AG04450 (cell line): ENCODE results near the gene R3HCC1L. TPM values are rescaled to one million over a fixed set of nuclear protein-coding genes. Genes with fewer than 3 reads are reported as not detected.

Source experiments
- CTCF ChIA-PET: fragments of 300-600, 350-600 bp; formaldehyde crosslinking; extraction: SDS; loops from one replicate; lab custom pipeline; 2022; ENCODE audit warnings: antibody characterized with exemption, inconsistent platforms; lab: Charles Lee
- POLR2A ChIA-PET: fragments of 350-600 bp; formaldehyde crosslinking; extraction: SDS; loops from one replicate; lab custom pipeline; 2021; ENCODE audit warnings: antibody characterized with exemption, inconsistent platforms; lab: Yijun Ruan, JAX
- DNase-seq: peaks from one replicate; pipeline ENCODE4 v3.0.0-alpha.2; 2011; ENCODE audit warnings: low read depth, low spot score
- H3K27ac ChIP-seq: one replicate; pipeline ENCODE4 v1.5.1; 2012; ENCODE audit warnings: low read depth, low read length, control low read depth
- H3K27me3 ChIP-seq: one replicate; pipeline ENCODE4 v1.6.0; 2012; ENCODE audit warnings: low read length; ENCODE audit not compliant: control insufficient read depth, insufficient read depth
- H3K4me3 ChIP-seq: 2 replicates; pipeline ENCODE4 v1.5.1; 2011; ENCODE audit warnings: mild to moderate bottlenecking, low read depth, low read length, control low read depth
- H3K9me3 ChIP-seq: 2 replicates; pipeline ENCODE4 v1.5.1; 2012; ENCODE audit warnings: low read length; ENCODE audit not compliant: control insufficient read depth, insufficient read depth
- polyA plus RNA-seq: library from polyadenylated mRNA; depleted of rRNA; stranded (reverse); fragments of >200 nt; gene quantifications from 2 replicates; pipeline ENCODE4 v1.2.3, GENCODE V29; 2011
- TF ChIP-seq, protein P1 (sequence below): IDR thresholded peaks from 2 replicates; pipeline ENCODE4 v1.5.1; 2011; ENCODE audit warnings: low read depth, low read length, control low read depth, inconsistent platforms

R3HCC1L gene
- polyA plus RNA-seq, 1 experiment: 14.4 TPM

DNA sequence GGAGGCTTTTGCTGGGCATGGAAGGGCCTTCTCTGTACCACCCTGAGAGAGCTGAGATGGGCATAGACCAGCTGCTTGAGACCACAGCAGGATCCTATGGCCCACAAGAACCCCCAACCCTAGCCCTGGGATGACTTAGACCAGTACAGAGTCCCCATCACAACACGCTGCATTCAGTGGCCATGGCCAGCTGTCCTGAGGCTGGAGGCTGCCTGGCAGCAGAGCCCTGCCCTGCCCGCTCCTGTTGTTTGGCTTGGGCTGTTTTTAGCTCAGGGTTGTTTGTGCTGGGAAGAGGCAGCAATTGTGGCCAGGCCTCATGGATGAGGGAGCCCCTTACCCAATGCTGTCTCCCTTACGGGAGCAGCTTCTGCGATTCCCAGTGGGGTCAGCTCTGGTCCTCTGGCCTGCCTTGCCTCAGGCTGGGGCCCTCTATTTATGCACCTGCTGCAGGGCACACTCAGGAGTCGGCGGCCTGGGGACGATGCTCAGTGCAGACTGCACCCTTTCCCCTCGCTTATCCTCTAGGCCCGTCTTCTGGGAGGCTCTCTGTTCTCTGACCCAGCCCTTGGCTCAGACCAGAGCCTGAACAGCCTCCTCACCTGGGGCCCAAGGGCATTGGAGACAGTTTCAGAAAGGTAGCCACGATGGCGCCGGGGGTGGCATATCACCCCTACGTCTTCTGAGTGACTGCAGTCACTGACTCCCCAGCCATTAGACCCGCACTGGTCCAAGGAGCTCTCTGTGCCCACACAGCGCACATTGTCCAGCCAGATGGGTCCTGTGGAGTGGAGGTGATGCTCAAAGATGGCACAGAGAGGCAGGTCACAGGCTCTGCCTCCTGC lies 127.2 kb downstream of the R3HCC1L start:
- ChIA-PET CTCF (interaction anchor here (5.2 kb wide), 1 partner anchor 48 kb away, joined by 24 read pairs; no protein-coding TSS in a partner anchor), POLR2A (no interaction called here)
- H3K27ac ChIP-seq: no peak overlapping the region
- DNase-seq: no peak
- H3K4me3 ChIP-seq: no peak overlapping the region
- TF ChIP-seq, protein P1, sequence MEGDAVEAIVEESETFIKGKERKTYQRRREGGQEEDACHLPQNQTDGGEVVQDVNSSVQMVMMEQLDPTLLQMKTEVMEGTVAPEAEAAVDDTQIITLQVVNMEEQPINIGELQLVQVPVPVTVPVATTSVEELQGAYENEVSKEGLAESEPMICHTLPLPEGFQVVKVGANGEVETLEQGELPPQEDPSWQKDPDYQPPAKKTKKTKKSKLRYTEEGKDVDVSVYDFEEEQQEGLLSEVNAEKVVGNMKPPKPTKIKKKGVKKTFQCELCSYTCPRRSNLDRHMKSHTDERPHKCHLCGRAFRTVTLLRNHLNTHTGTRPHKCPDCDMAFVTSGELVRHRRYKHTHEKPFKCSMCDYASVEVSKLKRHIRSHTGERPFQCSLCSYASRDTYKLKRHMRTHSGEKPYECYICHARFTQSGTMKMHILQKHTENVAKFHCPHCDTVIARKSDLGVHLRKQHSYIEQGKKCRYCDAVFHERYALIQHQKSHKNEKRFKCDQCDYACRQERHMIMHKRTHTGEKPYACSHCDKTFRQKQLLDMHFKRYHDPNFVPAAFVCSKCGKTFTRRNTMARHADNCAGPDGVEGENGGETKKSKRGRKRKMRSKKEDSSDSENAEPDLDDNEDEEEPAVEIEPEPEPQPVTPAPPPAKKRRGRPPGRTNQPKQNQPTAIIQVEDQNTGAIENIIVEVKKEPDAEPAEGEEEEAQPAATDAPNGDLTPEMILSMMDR: no peak
- no peaks in the 10 kb centered on the region for H3K27me3 ChIP-seq
- H3K9me3 ChIP-seq: peaks cover 4% of the 10 kb centered on the region; the same call in 1 of the 2 replicates

DNA sequence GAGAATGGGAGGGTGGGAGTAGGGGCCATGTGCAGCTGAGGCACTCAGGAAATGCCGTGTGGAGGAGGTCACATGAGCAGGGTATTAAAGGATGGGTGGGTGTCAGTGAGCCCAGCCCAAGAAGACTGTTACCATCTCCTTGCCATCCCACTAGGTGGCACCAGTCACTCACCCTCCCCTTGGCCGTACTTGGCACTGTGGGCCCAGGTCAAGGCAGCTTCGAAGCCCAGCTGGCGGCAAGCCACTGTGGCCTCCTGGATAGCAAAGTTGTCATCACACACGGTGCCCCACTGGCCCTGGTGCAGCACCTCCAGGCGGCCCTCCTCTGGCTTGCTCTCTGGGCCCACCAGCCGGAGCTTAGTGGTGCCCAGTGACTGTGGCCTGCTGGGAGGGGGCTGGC lies 128.1 kb downstream of the R3HCC1L start:
- ChIA-PET CTCF (interaction anchor here (0.6 to 5.2 kb wide), 2 partner anchors 21 to 47 kb away, joined by 3 to 24 read pairs; no protein-coding TSS in a partner anchor), POLR2A (interaction anchor here (1.0 kb wide), 1 partner anchor 47 kb away, joined by 4 read pairs; no protein-coding TSS in a partner anchor)

DNA sequence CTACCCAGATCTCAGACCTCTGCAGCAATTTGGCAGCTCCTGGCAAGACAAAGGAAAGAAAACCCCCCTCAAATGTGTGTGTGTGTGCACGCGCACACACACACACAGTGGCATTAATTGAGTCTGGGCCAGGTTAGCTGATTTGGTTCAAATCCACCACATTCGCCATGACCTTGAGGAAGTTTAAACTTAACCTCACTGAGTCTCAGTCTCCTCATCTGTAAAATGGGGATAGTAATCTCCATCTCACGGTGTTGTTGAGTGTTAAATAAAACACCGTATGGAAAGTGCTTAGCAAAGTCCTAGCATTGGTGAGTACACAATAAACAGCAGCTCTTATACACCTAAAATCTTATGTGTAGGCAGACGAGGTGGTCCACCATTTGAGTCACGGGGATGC lies 128.6 kb downstream of the R3HCC1L start:
- Histone ChIP-seq H3K27ac (no peak overlapping the region), H3K27me3 (no peaks in the 10 kb centered on the region), H3K9me3 (peaks cover 4% of the 10 kb centered on the region; the same call in 1 of the 2 replicates), H3K4me3 (no peak overlapping the region)
- ChIA-PET CTCF (interaction anchor here (5.2 kb wide), 1 partner anchor 46 kb away, joined by 24 read pairs; no protein-coding TSS in a partner anchor), POLR2A (interaction anchor here (1.0 kb wide), 1 partner anchor 46 kb away, joined by 4 read pairs; no protein-coding TSS in a partner anchor)
- no peak for DNase-seq
- TF ChIP-seq, protein P1: no peak

More for the DNA sequence above, 128.1 kb downstream of the R3HCC1L start:
- DNase-seq: no peak
- Histone ChIP-seq H3K4me3 (no peak overlapping the region), H3K27me3 (no peaks in the 10 kb centered on the region), H3K27ac (no peak overlapping the region), H3K9me3 (peaks cover 4% of the 10 kb centered on the region; the same call in 1 of the 2 replicates)
- TF ChIP-seq, protein P1: peak; percentile 41

DNA sequence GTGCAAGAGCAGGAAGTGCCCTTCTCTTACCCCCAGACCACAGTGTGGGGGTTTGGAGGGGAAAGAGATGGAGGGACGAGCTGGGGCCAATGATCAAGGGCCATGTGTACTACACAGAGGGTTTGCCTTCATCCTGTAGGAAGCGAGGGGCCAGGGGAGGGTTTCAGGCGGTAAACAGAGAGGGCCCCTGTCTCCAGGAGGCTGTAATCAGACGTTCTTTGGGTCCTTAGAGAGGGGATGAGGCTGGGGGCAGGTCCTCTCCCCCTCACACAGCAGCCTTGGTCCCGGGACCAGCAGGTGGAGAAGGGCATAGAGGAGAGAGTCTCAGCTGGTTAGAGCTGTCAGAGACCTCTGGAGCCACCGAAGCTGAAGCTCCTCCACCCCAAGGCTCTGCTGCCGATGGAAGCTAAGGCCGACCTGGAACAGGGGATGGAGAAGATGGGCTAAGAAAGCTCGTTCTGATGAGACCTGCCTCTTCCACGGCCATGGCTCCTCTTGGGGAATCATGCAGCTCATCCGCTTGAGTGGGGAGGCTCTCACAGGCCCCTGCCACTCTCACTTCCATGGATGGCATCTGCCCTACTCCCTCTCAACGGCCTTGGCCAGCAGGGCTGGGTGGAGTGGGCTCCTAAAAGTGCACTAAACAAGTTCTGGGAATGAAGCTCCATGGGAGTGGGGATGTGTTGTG lies 130.1 kb downstream of the R3HCC1L start:
- Histone ChIP-seq H3K27ac (no peak overlapping the region), H3K4me3 (no peak overlapping the region), H3K9me3 (peaks cover 4% of the 10 kb centered on the region; the same call in 1 of the 2 replicates), H3K27me3 (no peaks in the 10 kb centered on the region)
- POLR2A ChIA-PET: no interaction called here
- CTCF ChIA-PET: interaction anchor here (5.2 kb wide), 1 partner anchor 45 kb away, joined by 24 read pairs; no protein-coding TSS in a partner anchor
- TF ChIP-seq, protein P1: no peak
- no peak for DNase-seq
